ENCODE measurements around the gene P2RY2. TPM values are rescaled to one million over a fixed set of nuclear protein-coding genes. Genes with fewer than 3 reads are reported as not detected.
"Not testable (repeated sequence)": the region's sequence is repeated elsewhere in the genome, so short reads cannot be mapped to it uniquely, and the experiment has no call there.

Gene P2RY2
- total and polyA plus RNA-seq, 5 donors from 2014 or later: not detected

- H3K27me3 Mint-ChIP-seq: peaks cover 15% of the 10 kb centered on the region
These were observed 9.6 kb downstream of the P2RY2 start for GRCh38 chr11:73227571-73228211.

GRCh38 chr11:73228268-73229134 lies 10.4 kb downstream of the P2RY2 start:
- Histone ChIP-seq H3K36me3 (ENCODE audit: control insufficient read depth, insufficient read depth, low read length) (no peaks in the 10 kb centered on the region), H3K27me3 (ENCODE audit: control insufficient read depth, insufficient read depth, low read length) (no peaks in the 10 kb centered on the region), H3K27ac (ENCODE audit: insufficient read depth, low read length, poor library complexity, severe bottlenecking) (no peak overlapping the region), H3K4me3 (ENCODE audit: low read depth, low read length) (no peak overlapping the region), H3K4me1 (ENCODE audit: control insufficient read depth, insufficient read depth, low read length, poor library complexity, severe bottlenecking) (no peaks in the 10 kb centered on the region), H3K9me3 (ENCODE audit: control insufficient read depth in 2 of 2, low read length in 2 of 2) (no peaks in the 10 kb centered on the region)
- H3K27ac Mint-ChIP-seq: peak overlapping the region in 1 of 3 donors; percentile 76
- H3K4me1 Mint-ChIP-seq: peaks cover 0 to 3% (median 0%) of the 10 kb centered on the region in 4 donors
- no peak for DNase-seq
- ATAC-seq (ENCODE audit: low read depth in 2 of 2): no peak
- no peaks in the 10 kb centered on the region for H3K36me3 Mint-ChIP-seq
- no peaks in the 10 kb centered on the region for H3K9me3 Mint-ChIP-seq
- peaks cover 15% of the 10 kb centered on the region for H3K27me3 Mint-ChIP-seq
- no peak overlapping the region for H3K4me3 Mint-ChIP-seq

More at GRCh38 chr11:73227571-73228211, 9.6 kb downstream of the P2RY2 start:
- H3K27ac Mint-ChIP-seq: no peak overlapping the region
- peaks cover 0 to 3% (median 0%) of the 10 kb centered on the region in 4 donors for H3K4me1 Mint-ChIP-seq
- Histone ChIP-seq H3K4me3 (ENCODE audit: low read depth, low read length) (no peak overlapping the region), H3K4me1 (ENCODE audit: control insufficient read depth, insufficient read depth, low read length, poor library complexity, severe bottlenecking) (no peaks in the 10 kb centered on the region), H3K36me3 (ENCODE audit: control insufficient read depth, insufficient read depth, low read length) (no peaks in the 10 kb centered on the region), H3K27ac (ENCODE audit: insufficient read depth, low read length, poor library complexity, severe bottlenecking) (no peak overlapping the region), H3K27me3 (ENCODE audit: control insufficient read depth, insufficient read depth, low read length) (no peaks in the 10 kb centered on the region), H3K9me3 (ENCODE audit: control insufficient read depth in 2 of 2, low read length in 2 of 2) (no peaks in the 10 kb centered on the region)
- no peaks in the 10 kb centered on the region for H3K9me3 Mint-ChIP-seq
- DNase-seq (no peak), ATAC-seq (ENCODE audit: low read depth in 2 of 2) (no peak)
- no peaks in the 10 kb centered on the region for H3K36me3 Mint-ChIP-seq
- H3K4me3 Mint-ChIP-seq: no peak overlapping the region

DNA sequence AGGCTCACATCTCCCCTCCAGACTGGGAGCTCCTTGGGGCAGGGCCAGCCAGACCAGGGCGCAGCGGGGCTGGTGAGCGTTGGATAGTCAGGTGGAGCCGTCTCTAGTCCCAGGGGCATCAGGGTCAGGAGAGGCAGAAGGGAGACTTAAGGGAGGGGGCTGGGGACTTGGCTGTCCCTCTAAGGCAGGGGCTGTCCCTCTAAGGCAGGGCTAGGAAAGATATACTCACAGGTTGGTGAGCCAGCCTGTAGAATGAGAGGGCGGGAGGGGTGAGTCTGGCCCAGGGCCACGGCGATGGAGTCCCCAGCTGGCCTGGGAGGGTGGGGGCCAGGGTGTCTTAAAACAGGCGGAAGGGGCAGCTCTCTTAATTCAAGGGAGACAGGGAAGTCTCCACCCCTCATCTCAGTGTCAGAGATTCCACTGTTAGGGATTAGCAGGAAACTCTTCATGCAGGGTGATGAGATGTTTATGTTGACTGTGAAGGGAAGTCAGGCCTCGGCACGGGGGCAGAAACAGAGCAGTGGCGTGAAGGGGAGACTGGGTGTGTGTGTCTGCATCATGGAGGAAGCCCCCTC lies 11.3 kb downstream of the P2RY2 start:
- no peak for ATAC-seq (ENCODE audit: low read depth in 2 of 2)
- H3K27me3 Mint-ChIP-seq: peaks cover 13% of the 10 kb centered on the region
- H3K9me3 Mint-ChIP-seq: no peaks in the 10 kb centered on the region
- H3K9me3 ChIP-seq (ENCODE audit: control insufficient read depth in 2 of 2, low read length in 2 of 2): no peaks in the 10 kb centered on the region
- H3K4me3 ChIP-seq (ENCODE audit: low read depth, low read length): no peak overlapping the region
- H3K4me1 ChIP-seq (ENCODE audit: control insufficient read depth, insufficient read depth, low read length, poor library complexity, severe bottlenecking): no peaks in the 10 kb centered on the region
- H3K4me1 Mint-ChIP-seq: peaks cover 0 to 3% (median 0%) of the 10 kb centered on the region in 4 donors
- no peak overlapping the region for H3K4me3 Mint-ChIP-seq
- no peaks in the 10 kb centered on the region for H3K36me3 Mint-ChIP-seq
- H3K36me3 ChIP-seq (ENCODE audit: control insufficient read depth, insufficient read depth, low read length): no peaks in the 10 kb centered on the region
- peak overlapping the region in 1 of 3 donors; percentile 76 for H3K27ac Mint-ChIP-seq
- H3K27ac ChIP-seq (ENCODE audit: insufficient read depth, low read length, poor library complexity, severe bottlenecking): no peak overlapping the region
- no peaks in the 10 kb centered on the region for H3K27me3 ChIP-seq (ENCODE audit: control insufficient read depth, insufficient read depth, low read length)
- no peak for DNase-seq

DNA sequence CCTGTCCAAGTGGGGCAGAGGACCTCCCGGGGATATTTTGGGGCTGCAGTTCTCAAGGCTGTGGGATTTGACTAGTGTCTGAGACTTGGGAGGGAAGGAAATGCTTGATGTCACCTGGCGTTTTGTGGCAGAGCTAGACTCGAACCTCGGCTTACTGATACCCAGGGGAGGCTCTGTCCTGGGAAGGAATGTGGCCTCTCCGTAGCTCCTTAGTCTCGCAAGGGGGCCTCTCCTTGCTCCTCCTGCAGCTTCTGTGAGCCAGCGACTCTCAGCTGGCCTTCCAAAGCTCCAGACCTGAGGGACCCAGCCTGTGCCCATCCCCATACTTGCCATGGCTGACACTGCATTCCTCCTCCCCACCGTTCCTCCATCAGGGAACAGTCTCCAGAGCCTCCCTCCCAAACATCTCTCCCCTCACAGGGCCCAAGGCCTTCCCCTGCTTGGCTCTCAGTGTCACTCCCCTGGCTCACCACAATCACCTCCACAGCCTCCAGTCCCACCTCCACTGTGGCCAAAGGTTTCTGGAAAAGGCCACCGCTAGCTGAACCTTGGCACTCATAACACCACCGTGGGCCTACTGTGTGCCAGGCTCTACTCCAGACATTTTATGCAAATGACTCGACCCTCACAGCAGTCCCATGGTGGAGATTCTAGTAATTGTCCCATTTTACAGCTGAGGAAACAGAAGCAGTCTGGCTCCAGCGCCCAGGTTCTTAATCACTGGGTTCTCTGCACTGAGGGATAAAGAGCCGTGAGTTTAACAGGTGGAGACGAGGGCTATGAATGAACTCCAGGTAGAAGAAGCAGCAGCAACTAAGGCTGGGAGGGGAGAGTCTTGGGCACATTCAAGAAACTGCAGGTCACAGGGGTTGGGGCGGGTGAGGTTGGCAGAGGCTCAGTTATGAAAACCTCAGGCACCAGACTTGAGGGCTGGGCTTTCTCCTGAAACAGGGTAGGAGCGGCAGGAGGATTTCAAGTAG lies 12.1 kb downstream of the P2RY2 start:
- no peaks in the 10 kb centered on the region for H3K4me1 Mint-ChIP-seq
- DNase-seq (no peak), ATAC-seq (ENCODE audit: low read depth in 2 of 2) (no peak)
- Histone ChIP-seq H3K27ac (ENCODE audit: insufficient read depth, low read length, poor library complexity, severe bottlenecking) (no peak overlapping the region), H3K9me3 (ENCODE audit: control insufficient read depth in 2 of 2, low read length in 2 of 2) (no peaks in the 10 kb centered on the region), H3K4me3 (ENCODE audit: low read depth, low read length) (no peak overlapping the region), H3K36me3 (ENCODE audit: control insufficient read depth, insufficient read depth, low read length) (no peaks in the 10 kb centered on the region), H3K27me3 (ENCODE audit: control insufficient read depth, insufficient read depth, low read length) (no peaks in the 10 kb centered on the region), H3K4me1 (ENCODE audit: control insufficient read depth, insufficient read depth, low read length, poor library complexity, severe bottlenecking) (no peaks in the 10 kb centered on the region)
- no peak overlapping the region for H3K27ac Mint-ChIP-seq
- no peaks in the 10 kb centered on the region for H3K9me3 Mint-ChIP-seq
- peak overlapping the region in 1 of 4 donors; percentile 65 for H3K4me3 Mint-ChIP-seq
- H3K27me3 Mint-ChIP-seq: peaks cover 9% of the 10 kb centered on the region
- H3K36me3 Mint-ChIP-seq: no peaks in the 10 kb centered on the region

DNA sequence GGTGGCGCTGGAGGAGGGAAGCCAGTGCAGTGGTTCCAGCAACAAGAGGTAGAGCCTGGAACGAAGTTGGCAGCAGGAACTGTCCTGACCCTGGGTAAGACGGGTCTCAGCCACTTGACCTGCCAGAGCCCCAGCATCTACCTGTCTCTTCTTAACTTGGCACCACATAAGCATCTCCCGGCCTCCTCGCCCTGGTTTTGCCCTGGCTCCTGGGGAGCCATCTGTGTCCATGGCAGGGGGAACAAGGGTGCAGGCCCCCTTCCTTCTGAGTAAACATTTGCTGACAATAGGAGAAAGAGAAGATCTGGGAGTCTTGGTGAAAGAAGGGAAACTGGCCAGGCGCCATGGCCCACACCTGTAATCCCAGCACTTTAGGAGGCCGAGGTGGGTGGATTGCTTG lies 12.8 kb downstream of the P2RY2 start:
- H3K27ac ChIP-seq (ENCODE audit: insufficient read depth, low read length, poor library complexity, severe bottlenecking): no peak overlapping the region
- no peak for ATAC-seq (ENCODE audit: low read depth in 2 of 2)
- H3K9me3 ChIP-seq (ENCODE audit: control insufficient read depth in 2 of 2, low read length in 2 of 2): no peaks in the 10 kb centered on the region
- no peaks in the 10 kb centered on the region for H3K9me3 Mint-ChIP-seq
- no peaks in the 10 kb centered on the region for H3K36me3 ChIP-seq (ENCODE audit: control insufficient read depth, insufficient read depth, low read length)
- no peak overlapping the region for H3K4me3 ChIP-seq (ENCODE audit: low read depth, low read length)
- H3K4me1 ChIP-seq (ENCODE audit: control insufficient read depth, insufficient read depth, low read length, poor library complexity, severe bottlenecking): no peaks in the 10 kb centered on the region
- H3K27me3 ChIP-seq (ENCODE audit: control insufficient read depth, insufficient read depth, low read length): no peaks in the 10 kb centered on the region
- H3K27ac Mint-ChIP-seq: no peak overlapping the region
- H3K36me3 Mint-ChIP-seq: no peaks in the 10 kb centered on the region
- H3K27me3 Mint-ChIP-seq: peaks cover 4% of the 10 kb centered on the region
- no peak overlapping the region for H3K4me3 Mint-ChIP-seq
- DNase-seq: no peak
- no peaks in the 10 kb centered on the region for H3K4me1 Mint-ChIP-seq

DNA sequence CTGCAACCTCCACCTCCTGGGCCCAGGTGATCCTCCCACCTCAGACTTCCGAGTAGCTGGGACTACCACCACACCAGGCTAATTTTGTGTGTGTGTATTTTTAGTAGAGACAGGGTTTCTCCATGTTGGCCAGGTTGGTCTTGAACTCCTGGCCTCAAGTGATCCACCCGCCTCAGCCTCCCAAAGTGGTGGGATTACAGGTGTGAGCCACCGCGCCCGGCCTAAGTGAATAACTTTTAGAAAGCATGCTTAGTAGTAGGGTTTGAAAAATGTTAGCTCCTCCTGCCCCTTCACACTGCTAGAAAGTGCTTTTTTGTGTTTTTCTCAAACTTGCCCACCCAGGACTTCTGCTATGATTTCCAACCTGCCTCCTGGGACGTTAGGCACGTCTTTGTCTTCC lies 14.4 kb downstream of the P2RY2 start:
- not testable (repeated sequence) for H3K9me3 ChIP-seq (ENCODE audit: control insufficient read depth in 2 of 2, low read length in 2 of 2); H3K27ac ChIP-seq (ENCODE audit: insufficient read depth, low read length, poor library complexity, severe bottlenecking); H3K4me1 Mint-ChIP-seq; H3K36me3 ChIP-seq (ENCODE audit: control insufficient read depth, insufficient read depth, low read length); H3K27ac Mint-ChIP-seq; H3K27me3 ChIP-seq (ENCODE audit: control insufficient read depth, insufficient read depth, low read length); H3K4me1 ChIP-seq (ENCODE audit: control insufficient read depth, insufficient read depth, low read length, poor library complexity, severe bottlenecking); H3K36me3 Mint-ChIP-seq; H3K27me3 Mint-ChIP-seq; ATAC-seq (ENCODE audit: low read depth in 2 of 2); H3K9me3 Mint-ChIP-seq; H3K4me3 Mint-ChIP-seq; DNase-seq; H3K4me3 ChIP-seq (ENCODE audit: low read depth, low read length)

- Histone ChIP-seq H3K27ac (ENCODE audit: insufficient read depth, low read length, poor library complexity, severe bottlenecking) (no peak overlapping the region), H3K4me1 (ENCODE audit: control insufficient read depth, insufficient read depth, low read length, poor library complexity, severe bottlenecking) (no peaks in the 10 kb centered on the region), H3K27me3 (ENCODE audit: control insufficient read depth, insufficient read depth, low read length) (no peaks in the 10 kb centered on the region), H3K36me3 (ENCODE audit: control insufficient read depth, insufficient read depth, low read length) (no peaks in the 10 kb centered on the region), H3K4me3 (ENCODE audit: low read depth, low read length) (no peak overlapping the region), H3K9me3 (ENCODE audit: control insufficient read depth in 2 of 2, low read length in 2 of 2) (no peaks in the 10 kb centered on the region)
- Mint-ChIP-seq H3K36me3 (no peaks in the 10 kb centered on the region), H3K27ac (no peak overlapping the region), H3K4me3 (no peak overlapping the region), H3K4me1 (no peaks in the 10 kb centered on the region), H3K9me3 (no peaks in the 10 kb centered on the region), H3K27me3 (peaks cover 4% of the 10 kb centered on the region)
- no peak for DNase-seq
- no peak for ATAC-seq (ENCODE audit: low read depth in 2 of 2)
These were observed 15.1 kb downstream of the P2RY2 start for GRCh38 chr11:73233211-73233610.

All from CD4-positive, CD25-positive, alpha-beta regulatory T cell (primary cell).